ENCODE data around the gene CHEK1. TPM values are rescaled to one million over a fixed set of nuclear protein-coding genes. Genes with fewer than 3 reads are reported as not detected.

The CHEK1 gene
- total RNA-seq, 4 donors from 2014 or later: 0.60 to 1.5 (median 0.91) TPM

DNA sequence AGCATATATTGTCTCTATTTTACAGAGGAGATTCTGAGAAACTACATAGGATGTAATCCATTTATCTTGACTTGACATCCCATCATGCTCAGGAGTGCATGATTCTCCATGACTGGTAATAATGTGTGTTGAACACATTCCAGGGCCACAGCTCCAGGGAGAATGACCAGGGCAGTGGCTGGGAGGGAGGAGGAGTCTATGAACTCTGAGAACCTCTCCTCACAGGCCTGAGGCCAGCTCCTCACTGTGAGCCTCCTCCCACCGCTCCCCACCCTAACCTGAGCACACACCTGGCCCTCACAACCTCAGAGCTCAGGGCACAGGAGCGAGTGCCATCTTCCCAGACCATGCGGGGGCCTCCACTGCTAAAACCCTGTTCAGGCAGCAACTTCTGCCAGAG lies 63.7 kb downstream of the CHEK1 start:
- TF ChIP-seq, protein P1, sequence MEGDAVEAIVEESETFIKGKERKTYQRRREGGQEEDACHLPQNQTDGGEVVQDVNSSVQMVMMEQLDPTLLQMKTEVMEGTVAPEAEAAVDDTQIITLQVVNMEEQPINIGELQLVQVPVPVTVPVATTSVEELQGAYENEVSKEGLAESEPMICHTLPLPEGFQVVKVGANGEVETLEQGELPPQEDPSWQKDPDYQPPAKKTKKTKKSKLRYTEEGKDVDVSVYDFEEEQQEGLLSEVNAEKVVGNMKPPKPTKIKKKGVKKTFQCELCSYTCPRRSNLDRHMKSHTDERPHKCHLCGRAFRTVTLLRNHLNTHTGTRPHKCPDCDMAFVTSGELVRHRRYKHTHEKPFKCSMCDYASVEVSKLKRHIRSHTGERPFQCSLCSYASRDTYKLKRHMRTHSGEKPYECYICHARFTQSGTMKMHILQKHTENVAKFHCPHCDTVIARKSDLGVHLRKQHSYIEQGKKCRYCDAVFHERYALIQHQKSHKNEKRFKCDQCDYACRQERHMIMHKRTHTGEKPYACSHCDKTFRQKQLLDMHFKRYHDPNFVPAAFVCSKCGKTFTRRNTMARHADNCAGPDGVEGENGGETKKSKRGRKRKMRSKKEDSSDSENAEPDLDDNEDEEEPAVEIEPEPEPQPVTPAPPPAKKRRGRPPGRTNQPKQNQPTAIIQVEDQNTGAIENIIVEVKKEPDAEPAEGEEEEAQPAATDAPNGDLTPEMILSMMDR (IDR thresholded peaks at IDR 0.05): no peak
- TF ChIP-seq EP300 (IDR thresholded peaks at IDR 0.05) (no peak), POLR2A (IDR thresholded peaks at IDR 0.05) (no peak)

GRCh38 chr11:125689274-125689859 lies 64.4 kb downstream of the CHEK1 start:
- H3K36me3 ChIP-seq: no peaks in the 10 kb centered on the region
- no peaks in the 10 kb centered on the region for H3K4me1 ChIP-seq
- no peak overlapping the region for H3K27ac ChIP-seq
- no peak for DNase-seq (ENCODE audit: low spot score in 2 of 2)
- H3K27me3 ChIP-seq: no peaks in the 10 kb centered on the region
- peaks cover 0 to 7% (median 0%) of the 10 kb centered on the region in 4 donors for H3K9me3 ChIP-seq
- WGBS, 2 donors: 81 to 82% methylated on average over 6 of the region's 6 CpGs
- TF ChIP-seq, protein P1 (IDR thresholded peaks at IDR 0.05): no peak
- TF ChIP-seq POLR2A (IDR thresholded peaks at IDR 0.05) (no peak), EP300 (IDR thresholded peaks at IDR 0.05) (no peak)
- no peak overlapping the region for H3K4me3 ChIP-seq

More for the DNA sequence above, 63.7 kb downstream of the CHEK1 start:
- H3K27ac ChIP-seq: no peak overlapping the region
- DNase-seq (ENCODE audit: low spot score in 2 of 2): no peak
- H3K4me3 ChIP-seq: no peak overlapping the region
- 96 to 98% methylated on average over 3 of the region's 3 CpGs for WGBS, 2 donors
- peaks cover 0 to 7% (median 0%) of the 10 kb centered on the region in 4 donors for H3K9me3 ChIP-seq
- no peaks in the 10 kb centered on the region for H3K27me3 ChIP-seq
- no peaks in the 10 kb centered on the region for H3K4me1 ChIP-seq
- no peaks in the 10 kb centered on the region for H3K36me3 ChIP-seq

DNA sequence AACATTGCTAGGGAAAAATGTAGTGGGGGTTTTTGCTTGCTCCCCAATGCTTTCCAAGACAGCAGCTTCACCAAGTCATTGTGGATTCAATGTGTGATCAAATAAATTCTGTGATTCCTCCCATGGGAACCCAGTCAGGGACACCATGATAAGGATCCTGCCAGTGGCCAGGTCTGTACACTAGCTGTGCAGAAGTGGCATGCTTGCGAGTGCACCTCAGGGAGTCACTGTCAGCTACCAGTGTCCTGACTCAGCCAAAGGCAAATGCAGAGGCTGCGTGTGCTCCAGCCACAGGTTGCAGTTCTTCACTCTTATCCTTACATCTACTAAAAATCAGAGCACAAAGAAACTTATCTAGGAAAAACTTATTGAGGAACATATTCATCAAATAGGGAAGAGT lies 65.0 kb downstream of the CHEK1 start:
- Histone ChIP-seq H3K36me3 (no peaks in the 10 kb centered on the region), H3K27ac (no peak overlapping the region), H3K27me3 (no peaks in the 10 kb centered on the region), H3K4me1 (no peaks in the 10 kb centered on the region), H3K4me3 (no peak overlapping the region), H3K9me3 (peaks cover 0 to 7% (median 0%) of the 10 kb centered on the region in 4 donors)
- TF ChIP-seq, protein P1 (IDR thresholded peaks at IDR 0.05): no peak
- TF ChIP-seq EP300 (IDR thresholded peaks at IDR 0.05) (no peak), POLR2A (IDR thresholded peaks at IDR 0.05) (no peak)
- WGBS, 2 donors: 96 to 100% methylated on average over 2 of the region's 2 CpGs
- DNase-seq (ENCODE audit: low spot score in 2 of 2): no peak

DNA sequence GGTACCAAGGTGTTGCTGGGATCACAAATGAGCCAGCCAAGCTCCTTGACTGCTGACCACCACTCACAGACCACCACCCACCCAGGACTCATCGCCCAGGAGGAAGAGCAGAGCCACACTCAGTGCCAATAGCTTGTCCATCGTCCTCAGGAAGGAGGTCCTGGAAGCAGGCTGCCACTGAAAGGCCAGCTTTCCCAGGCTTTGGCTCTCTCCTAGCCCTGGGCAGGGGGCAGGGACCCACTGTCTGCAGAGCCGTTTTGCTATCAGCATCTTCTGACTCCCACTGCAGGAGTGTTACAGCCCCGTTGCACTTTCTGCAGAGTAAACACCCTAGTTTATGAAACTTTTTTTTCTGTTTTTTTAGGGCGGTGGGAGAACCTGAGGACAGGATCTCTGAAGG lies 67.9 kb downstream of the CHEK1 start:
- DNase-seq (ENCODE audit: low spot score in 2 of 2): no peak
- WGBS, 2 donors: 75 to 82% methylated on average over 5 of the region's 5 CpGs
- Histone ChIP-seq H3K9me3 (peaks cover 0 to 5% (median 0%) of the 10 kb centered on the region in 4 donors), H3K4me3 (no peak overlapping the region), H3K27me3 (no peaks in the 10 kb centered on the region), H3K4me1 (no peaks in the 10 kb centered on the region), H3K36me3 (no peaks in the 10 kb centered on the region), H3K27ac (no peak overlapping the region)
- no peak for TF ChIP-seq EP300 (IDR thresholded peaks at IDR 0.05)
- no peak for TF ChIP-seq POLR2A (IDR thresholded peaks at IDR 0.05)
- TF ChIP-seq, protein P1 (IDR thresholded peaks at IDR 0.05): no peak

- H3K9me3 ChIP-seq: peaks cover 0 to 5% (median 0%) of the 10 kb centered on the region in 4 donors
- 81% methylated on average over 2 of the region's 2 CpGs for WGBS, 2 donors
- H3K4me1 ChIP-seq: no peaks in the 10 kb centered on the region
- no peak overlapping the region for H3K27ac ChIP-seq
- no peak for DNase-seq (ENCODE audit: low spot score in 2 of 2)
- no peak overlapping the region for H3K4me3 ChIP-seq
- H3K27me3 ChIP-seq: no peaks in the 10 kb centered on the region
- no peaks in the 10 kb centered on the region for H3K36me3 ChIP-seq
- TF ChIP-seq POLR2A (IDR thresholded peaks at IDR 0.05): no peak
- TF ChIP-seq, protein P1 (IDR thresholded peaks at IDR 0.05): no peak
Observed at GRCh38 chr11:125694951-125695350, 70.0 kb downstream of the CHEK1 start.

Data from tibial nerve (tissue), 4 donors.